ENCODE measurements around the gene CDK7.

CDK7 gene

GRCh38 chr5:69225860-69226259 lies 8.8 kb upstream of the CDK7 start:
- TF ChIP-seq, protein P1, sequence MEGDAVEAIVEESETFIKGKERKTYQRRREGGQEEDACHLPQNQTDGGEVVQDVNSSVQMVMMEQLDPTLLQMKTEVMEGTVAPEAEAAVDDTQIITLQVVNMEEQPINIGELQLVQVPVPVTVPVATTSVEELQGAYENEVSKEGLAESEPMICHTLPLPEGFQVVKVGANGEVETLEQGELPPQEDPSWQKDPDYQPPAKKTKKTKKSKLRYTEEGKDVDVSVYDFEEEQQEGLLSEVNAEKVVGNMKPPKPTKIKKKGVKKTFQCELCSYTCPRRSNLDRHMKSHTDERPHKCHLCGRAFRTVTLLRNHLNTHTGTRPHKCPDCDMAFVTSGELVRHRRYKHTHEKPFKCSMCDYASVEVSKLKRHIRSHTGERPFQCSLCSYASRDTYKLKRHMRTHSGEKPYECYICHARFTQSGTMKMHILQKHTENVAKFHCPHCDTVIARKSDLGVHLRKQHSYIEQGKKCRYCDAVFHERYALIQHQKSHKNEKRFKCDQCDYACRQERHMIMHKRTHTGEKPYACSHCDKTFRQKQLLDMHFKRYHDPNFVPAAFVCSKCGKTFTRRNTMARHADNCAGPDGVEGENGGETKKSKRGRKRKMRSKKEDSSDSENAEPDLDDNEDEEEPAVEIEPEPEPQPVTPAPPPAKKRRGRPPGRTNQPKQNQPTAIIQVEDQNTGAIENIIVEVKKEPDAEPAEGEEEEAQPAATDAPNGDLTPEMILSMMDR (IDR thresholded peaks at IDR 0.05; ENCODE audit: low read depth, low read length, poor library complexity, severe bottlenecking): no peak
- no peak for TF ChIP-seq EZH2phosphoT487 (IDR thresholded peaks at IDR 0.05; ENCODE audit: borderline replicate concordance, low read length)
- Histone ChIP-seq H3K36me3 (ENCODE audit: control insufficient read depth, low read length) (peaks cover 39% of the 10 kb centered on the region), H3K9me3 (ENCODE audit: control insufficient read depth, insufficient read depth, low read length) (no peaks in the 10 kb centered on the region), H3K27me3 (ENCODE audit: control insufficient read depth, low read length) (no peaks in the 10 kb centered on the region), H3F3A (ENCODE audit: control insufficient read depth, insufficient read depth) (peaks cover 4% of the 10 kb centered on the region), H3K4me1 (ENCODE audit: control insufficient read depth, low read length) (no peaks in the 10 kb centered on the region), H3K4me2 (ENCODE audit: low read length) (no peak overlapping the region), H3K4me3 (ENCODE audit: low read length) (no peak overlapping the region), H3K79me2 (ENCODE audit: control insufficient read depth, low read length) (peaks cover 35% of the 10 kb centered on the region), H3K27ac (ENCODE audit: low read depth, low read length) (no peak overlapping the region), H3K9me2 (replicated peaks; ENCODE audit: control insufficient read depth, low read length) (no peaks in the 10 kb centered on the region), H4K20me1 (ENCODE audit: control insufficient read depth, insufficient read depth, low read depth, low read length) (no peaks in the 10 kb centered on the region)

GRCh38 chr5:69230181-69230580 lies 4.5 kb upstream of the CDK7 start:
- H3F3A ChIP-seq (ENCODE audit: control insufficient read depth, insufficient read depth): peaks cover 10% of the 10 kb centered on the region
- H3K9me2 ChIP-seq (replicated peaks; ENCODE audit: control insufficient read depth, low read length): no peaks in the 10 kb centered on the region
- H3K27ac ChIP-seq (ENCODE audit: low read depth, low read length): no peak overlapping the region
- H3K4me1 ChIP-seq (ENCODE audit: control insufficient read depth, low read length): peaks cover 5% of the 10 kb centered on the region
- H4K20me1 ChIP-seq (ENCODE audit: control insufficient read depth, insufficient read depth, low read depth, low read length): no peaks in the 10 kb centered on the region
- no peaks in the 10 kb centered on the region for H3K9me3 ChIP-seq (ENCODE audit: control insufficient read depth, insufficient read depth, low read length)
- no peak overlapping the region for H3K4me2 ChIP-seq (ENCODE audit: low read length)
- H3K27me3 ChIP-seq (ENCODE audit: control insufficient read depth, low read length): no peaks in the 10 kb centered on the region
- H3K4me3 ChIP-seq (ENCODE audit: low read length): no peak overlapping the region
- no peak for TF ChIP-seq EZH2phosphoT487 (IDR thresholded peaks at IDR 0.05; ENCODE audit: borderline replicate concordance, low read length)
- TF ChIP-seq, protein P1 (IDR thresholded peaks at IDR 0.05; ENCODE audit: low read depth, low read length, poor library complexity, severe bottlenecking): no peak
- H3K36me3 ChIP-seq (ENCODE audit: control insufficient read depth, low read length): peaks cover 39% of the 10 kb centered on the region
- H3K79me2 ChIP-seq (ENCODE audit: control insufficient read depth, low read length): peaks cover 9% of the 10 kb centered on the region

GRCh38 chr5:69231281-69231680 lies 3.4 kb upstream of the CDK7 start:
- no peaks in the 10 kb centered on the region for H3K27me3 ChIP-seq (ENCODE audit: control insufficient read depth, low read length)
- no peaks in the 10 kb centered on the region for H3K9me3 ChIP-seq (ENCODE audit: control insufficient read depth, insufficient read depth, low read length)
- TF ChIP-seq, protein P1 (IDR thresholded peaks at IDR 0.05; ENCODE audit: low read depth, low read length, poor library complexity, severe bottlenecking): no peak
- no peak for TF ChIP-seq EZH2phosphoT487 (IDR thresholded peaks at IDR 0.05; ENCODE audit: borderline replicate concordance, low read length)
- no peak overlapping the region for H3K4me3 ChIP-seq (ENCODE audit: low read length)
- peaks cover 10% of the 10 kb centered on the region for H3F3A ChIP-seq (ENCODE audit: control insufficient read depth, insufficient read depth)
- peaks cover 14% of the 10 kb centered on the region for H3K4me1 ChIP-seq (ENCODE audit: control insufficient read depth, low read length)
- peaks cover 16% of the 10 kb centered on the region for H3K79me2 ChIP-seq (ENCODE audit: control insufficient read depth, low read length)
- no peak overlapping the region for H3K4me2 ChIP-seq (ENCODE audit: low read length)
- no peaks in the 10 kb centered on the region for H3K9me2 ChIP-seq (replicated peaks; ENCODE audit: control insufficient read depth, low read length)
- no peak overlapping the region for H3K27ac ChIP-seq (ENCODE audit: low read depth, low read length)
- H4K20me1 ChIP-seq (ENCODE audit: control insufficient read depth, insufficient read depth, low read depth, low read length): no peaks in the 10 kb centered on the region
- H3K36me3 ChIP-seq (ENCODE audit: control insufficient read depth, low read length): peaks cover 38% of the 10 kb centered on the region
